ENCODE measurements around the gene ZBTB17.

The ZBTB17 gene

DNA sequence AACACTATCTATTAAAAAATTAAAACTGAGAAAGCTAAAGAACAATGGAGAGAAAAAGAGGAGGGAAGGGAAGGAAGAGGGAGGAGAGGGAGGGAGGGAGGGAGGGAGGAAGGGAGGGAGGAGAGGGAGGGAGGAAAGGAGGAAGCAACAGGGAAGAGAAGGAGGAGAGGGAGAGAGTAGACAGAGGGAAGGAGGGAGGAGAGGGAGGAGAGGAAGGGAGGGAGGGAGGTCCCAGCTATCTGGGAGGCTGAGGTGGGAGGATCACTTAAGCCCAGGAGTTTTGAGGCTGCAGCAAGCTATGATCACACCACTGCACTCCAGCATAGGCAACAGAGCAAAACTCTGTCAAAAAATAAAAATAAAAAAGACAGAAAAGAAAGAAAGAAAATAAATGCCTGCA, 16.5 kb downstream of the ZBTB17 start:
- no peak for DNase-seq

DNA sequence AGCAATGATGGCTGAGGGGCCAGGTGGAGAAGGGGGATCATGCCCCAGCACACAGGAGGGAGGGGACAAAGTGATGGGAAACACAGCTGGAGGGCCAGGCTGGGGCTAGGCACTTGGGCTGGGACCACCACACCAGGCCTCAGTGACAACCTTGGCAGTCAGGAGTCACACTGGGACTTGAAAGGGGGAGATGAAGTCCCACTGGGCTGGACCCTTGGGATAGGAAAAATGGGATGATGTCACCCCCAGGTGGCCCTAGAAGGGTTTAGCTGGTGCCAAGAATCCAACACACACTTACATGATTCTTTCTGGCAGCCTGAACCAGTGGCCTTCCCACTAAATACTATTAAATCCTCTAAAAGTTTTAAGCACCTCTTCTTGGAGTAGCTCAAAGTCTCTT, 17.1 kb downstream of the ZBTB17 start:
- DNase-seq: no peak

DNA sequence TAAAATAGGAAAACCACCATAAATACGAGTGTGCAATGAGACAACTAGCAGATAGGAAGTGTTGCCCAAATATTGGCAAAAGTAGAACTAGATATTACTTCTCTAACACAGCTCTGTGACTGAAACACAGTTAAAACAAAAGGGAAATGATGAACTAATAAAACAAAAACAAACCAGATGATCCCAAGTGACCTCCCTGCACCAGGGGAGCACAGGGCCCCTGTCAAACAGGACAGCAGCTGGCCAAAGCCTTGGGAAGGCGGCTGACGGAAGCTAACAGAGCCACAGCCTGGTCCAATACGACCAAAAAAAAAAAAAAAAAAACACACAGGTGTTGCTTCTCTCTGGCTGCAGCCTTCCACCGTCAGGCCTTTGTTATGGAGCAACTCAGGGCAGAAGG, 17.8 kb downstream of the ZBTB17 start:
- DNase-seq: no peak

DNA sequence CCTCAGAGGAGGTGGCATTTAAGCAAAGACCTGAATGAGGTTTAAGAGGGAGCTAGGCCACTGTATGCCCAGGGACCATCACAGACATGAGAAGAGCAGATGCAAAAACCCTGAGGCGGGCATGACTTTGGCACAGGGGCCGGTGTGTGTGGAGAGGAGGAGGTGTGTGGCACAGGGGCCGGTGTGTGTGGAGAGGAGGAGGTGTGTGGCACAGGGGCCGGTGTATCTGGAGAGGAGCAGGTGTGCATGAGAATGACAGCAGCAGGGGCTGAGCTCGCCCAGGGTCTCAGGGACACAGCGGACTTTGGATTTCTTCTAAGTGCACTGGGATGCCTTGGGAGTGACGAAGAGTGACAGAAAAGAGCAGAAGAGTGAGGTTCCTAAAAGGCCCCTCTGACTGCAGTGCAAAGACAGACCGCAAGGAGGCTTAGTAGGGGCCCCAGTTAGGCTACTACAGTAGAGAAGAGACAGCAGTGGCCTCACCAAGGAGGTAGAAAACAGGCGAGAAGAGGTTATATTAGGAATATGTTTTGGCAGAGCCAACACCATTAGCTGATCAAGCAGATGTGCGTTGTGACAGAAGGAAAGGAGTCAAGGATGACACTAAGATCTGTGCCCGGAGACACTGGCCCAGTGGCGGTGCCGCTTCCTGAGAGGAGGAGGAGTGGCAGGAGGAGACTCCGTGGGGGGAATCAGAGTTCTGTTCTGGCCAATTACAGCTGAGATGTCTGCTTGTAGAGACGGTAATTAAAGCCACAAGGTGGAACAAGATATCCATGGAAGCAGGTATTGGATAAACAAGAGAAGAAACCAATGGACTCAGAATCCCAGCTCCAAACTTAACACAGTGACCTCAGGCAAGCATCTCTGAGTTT, 18.4 kb downstream of the ZBTB17 start:
- DNase-seq: no peak

DNA sequence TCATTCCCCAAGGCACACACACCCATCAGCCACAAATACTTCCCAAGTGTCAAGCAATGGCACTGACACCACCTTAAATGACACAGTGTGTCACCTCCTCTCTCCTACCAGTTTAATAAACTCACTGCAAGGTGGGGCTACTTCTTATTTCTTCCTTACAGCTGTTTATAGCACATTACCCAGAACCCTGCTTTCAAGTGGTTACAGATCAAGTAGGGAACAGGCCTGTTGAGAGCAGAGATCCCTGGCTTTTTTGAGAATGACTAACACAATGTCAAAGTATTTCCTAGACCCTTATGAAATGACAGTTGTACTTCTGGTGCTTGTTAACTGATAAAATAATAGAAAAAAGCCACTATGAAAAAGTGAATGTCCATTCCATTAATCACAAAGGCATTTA, 19.8 kb downstream of the ZBTB17 start:
- DNase-seq: no peak

DNA sequence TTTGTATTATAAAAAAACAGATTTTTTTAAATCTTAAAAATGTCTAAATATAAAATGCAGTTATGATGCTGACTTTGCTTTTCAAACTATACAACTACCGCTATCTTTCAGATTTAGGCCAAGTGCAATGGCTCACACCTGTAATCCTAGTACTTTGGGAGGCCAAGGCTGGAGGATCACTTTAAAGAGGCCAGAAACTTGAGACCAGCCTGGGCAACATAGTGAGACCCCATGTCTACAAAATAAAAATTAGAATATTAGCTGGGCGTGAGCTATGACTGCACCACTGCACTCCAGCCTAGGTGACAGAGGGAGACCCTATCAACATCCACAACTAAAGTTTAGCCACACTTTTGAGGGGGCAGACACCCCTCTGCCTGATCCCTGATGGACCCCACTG, 20.3 kb downstream of the ZBTB17 start:
- DNase-seq: no peak

DNA sequence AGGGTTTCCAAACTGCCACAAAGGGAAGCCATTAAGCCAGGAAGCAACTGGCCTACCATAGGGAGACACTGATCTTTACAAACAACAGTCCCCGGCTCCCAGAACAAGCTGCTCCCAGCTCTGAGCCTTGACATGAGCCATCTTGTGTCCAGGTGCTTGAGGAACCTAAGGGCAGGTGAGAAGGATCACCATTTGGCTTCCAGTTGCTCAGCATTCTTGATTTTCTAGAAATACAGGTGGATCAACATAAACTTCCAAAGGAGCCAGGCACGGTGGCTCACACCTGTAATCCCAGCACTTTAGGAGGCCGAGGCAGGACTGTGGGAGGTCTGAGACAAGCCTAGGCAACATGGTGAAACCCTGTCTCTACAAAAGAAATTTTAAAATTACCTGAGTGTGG, 21.6 kb downstream of the ZBTB17 start:
- DNase-seq: no peak

DNA sequence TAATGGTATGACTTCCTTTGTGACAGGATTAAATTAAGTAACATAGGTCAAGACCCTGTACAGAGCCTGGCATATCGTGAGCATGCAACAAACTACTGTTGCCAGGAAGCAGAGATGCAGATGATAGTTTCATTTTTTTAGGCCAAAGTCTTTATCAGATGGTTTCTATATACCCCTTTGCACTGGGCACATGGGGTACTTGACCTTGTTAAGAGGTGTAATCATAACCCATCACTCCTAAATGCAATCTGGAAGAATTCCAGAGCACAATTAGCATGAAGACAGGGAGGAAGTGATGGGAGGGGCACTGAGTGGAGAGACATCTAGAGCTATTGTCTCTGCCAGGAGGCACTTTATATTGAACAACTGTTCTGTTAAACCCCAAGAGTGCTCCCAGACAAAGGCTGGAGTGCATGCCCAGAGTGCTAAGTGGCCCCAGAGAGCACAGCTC, 22.1 kb downstream of the ZBTB17 start:
- peak; percentile 75 for DNase-seq

DNA sequence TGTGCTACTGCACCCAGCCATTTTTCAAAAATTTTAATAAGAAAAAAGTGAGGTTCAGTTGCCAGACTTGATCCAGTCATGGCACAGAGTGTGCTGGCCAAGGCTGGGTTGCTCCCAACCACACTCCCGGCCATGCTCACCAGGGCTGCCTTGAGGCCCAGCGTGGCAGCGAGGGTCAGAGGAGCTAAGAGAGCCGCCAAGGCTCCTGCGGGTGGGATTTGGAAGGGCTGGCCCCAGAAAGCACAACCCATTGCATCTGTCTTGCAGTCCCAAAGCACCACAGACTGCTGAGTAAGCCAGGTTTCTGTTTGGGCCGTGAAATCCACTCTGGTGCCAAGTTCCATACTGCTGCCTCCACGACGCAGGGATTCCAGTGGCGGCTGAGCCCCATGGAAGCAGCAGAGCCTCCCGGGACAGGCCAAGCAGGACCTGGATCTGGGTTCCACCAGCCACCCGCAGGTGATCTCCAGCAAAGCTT, 22.6 kb downstream of the ZBTB17 start:
- no peak for DNase-seq

DNA sequence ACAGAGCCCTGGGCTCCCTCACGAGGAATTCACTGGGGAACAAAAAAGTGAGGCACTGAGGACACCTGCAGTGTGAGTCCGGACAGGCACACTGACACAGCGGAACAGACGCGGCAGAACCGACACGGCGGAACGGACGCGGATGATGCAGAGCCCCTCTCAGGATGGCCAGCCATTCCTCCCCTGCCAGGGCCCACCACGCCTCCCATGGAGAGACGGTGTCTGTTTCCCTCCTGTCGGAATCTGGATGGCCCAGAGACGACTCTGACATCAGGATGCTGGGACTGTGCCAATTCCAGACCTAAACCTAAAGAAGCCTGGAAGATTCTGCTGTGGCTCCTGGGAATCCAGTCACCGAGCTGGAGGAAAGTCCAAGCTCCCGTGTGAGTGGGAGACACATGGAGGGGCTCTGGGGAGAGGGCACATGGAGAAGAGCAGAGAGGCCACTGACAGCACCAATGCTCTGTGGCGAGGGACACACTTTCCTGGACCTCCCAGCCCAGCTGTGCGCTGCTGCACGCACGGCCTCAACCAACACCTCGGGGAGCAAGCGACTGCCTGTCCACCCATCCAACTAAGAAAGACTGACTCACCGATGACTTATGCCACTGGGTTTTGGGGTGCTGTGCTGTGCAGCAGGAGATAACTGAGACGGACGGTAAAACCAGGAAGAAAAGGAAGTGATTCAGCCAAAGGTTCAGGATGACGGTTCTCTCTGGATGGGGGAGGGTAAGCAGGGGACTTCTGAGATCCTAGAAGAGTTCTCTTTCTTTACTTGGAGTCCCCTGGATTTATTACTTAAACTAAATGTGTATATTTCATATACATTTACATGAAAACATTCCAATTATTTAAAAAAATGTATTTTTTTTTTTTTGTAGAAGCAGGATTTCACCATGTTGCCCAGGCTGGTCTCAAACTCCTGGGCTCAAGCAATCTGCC, 23.3 kb downstream of the ZBTB17 start:
- DNase-seq: no peak

DNA sequence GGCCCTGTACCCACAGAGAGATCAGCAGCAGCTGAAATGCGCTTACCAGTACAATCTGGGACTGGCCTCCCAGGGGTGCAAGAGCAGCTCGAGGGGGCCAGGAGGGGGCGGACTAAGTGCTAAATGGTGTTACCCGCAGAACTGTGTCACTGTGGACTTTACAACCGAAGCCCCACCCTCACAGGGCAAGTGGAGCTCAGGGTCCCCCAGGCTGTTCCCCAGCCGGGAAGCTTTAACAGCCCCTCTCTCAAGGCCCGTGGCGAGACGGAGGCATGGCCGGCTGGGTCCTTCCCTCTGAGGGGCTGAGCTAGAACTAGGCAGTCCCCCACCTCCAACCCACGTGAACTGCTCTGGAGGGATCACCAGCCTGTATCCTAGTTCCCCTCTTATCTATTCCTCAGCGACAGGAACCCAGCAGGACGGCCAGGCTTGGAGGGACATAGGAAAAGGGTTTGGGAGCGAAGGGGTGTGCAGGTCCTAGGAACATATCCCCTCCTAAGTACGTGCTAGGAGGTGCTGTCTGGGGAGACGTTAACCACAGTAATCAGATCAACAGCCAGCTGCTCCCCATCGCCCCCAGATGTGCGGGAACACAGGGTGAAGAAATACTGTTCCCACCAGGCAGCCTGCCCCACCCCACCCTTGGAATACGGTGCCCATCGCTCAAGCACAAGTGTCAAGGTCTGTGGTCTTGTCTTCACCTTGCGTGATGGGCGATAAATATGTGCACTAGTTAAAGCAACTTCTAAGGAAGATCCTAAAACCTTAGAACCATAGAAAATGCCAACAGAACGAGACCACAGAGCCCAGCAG, 24.4 kb downstream of the ZBTB17 start:
- no peak for DNase-seq

DNA sequence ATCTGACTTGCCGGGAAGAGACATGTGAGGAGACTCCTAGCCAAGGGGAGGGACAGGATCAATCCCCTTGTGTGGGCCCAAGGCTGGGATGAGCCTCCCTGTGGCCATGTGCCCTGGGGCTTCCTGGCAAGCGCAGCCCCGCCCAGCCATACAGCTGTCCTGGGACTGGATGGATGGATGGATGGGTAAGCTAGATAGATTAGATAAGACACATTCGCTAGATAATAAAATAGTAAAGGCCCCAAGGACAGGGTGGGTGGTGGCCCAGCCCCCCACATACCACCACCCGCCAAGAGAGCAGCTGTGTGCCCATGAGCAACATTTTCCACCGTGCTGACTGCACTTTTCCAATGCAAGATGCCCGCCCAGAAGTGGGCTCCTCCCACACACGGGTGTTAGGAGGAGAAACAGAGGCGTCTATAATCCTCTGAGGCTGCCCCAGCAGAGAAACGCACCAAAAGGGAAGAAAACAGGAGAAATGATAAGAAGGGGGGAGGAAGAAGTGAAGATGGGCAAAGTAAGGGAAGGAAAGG, 25.1 kb downstream of the ZBTB17 start:
- no peak for DNase-seq

DNA sequence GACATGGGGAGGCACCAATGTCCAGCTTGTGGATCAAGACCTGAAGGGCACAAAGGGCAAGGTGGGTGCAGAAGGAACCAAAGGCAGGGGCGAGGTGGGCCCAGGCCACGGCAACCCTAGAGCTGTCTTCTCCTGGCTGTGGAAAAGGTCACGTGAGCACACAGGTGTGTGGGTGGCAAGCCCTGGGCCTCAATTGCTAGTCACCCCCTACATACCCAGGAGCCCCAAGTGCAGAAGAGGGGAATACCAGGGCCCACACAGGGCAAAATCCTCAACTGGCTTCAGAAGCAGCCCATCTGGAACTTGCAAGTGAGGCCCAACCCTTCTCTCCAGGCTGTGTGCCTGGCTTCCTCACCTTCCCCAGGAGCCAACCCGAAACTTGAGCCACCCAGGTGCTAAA, 25.6 kb downstream of the ZBTB17 start:
- DNase-seq: no peak

DNA sequence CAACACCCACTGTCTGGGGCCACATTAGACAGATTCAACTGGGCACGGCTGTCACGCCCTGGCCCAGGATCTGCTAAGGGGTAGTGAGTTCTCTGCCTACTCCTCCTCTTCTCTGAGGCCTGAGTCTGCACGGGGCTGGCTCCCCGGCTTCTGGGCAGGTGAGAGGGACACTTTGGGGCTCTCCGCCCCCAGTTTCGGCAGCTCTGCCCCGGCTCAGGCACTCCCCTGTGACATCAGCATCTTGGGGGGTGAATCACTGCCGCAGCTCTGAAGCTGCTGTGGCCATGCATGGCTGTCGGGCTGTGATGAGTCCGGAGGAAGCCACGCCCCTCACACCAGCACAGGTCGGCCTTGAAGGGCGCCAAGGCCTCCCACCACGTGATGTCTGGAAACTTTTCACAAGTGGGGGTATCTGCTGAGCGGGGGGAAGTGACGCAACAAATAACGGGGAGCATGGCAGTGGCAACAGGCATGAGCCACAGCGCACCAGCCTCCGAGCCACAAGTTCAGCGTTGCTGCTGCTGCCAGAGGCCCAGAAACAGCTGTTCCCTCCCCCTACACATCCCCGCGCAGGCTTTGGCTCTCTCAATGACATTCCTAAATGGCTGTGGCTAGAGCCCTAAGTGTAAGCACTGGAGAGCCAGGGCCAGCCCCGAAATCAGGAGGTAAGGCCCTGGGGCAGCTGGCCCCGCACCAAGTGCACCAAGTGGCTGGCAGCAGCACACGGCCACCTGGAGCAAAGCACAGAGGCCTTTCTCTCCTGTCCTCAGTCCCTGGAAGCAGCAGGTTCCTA, 26.3 kb downstream of the ZBTB17 start:
- no peak for DNase-seq

DNA sequence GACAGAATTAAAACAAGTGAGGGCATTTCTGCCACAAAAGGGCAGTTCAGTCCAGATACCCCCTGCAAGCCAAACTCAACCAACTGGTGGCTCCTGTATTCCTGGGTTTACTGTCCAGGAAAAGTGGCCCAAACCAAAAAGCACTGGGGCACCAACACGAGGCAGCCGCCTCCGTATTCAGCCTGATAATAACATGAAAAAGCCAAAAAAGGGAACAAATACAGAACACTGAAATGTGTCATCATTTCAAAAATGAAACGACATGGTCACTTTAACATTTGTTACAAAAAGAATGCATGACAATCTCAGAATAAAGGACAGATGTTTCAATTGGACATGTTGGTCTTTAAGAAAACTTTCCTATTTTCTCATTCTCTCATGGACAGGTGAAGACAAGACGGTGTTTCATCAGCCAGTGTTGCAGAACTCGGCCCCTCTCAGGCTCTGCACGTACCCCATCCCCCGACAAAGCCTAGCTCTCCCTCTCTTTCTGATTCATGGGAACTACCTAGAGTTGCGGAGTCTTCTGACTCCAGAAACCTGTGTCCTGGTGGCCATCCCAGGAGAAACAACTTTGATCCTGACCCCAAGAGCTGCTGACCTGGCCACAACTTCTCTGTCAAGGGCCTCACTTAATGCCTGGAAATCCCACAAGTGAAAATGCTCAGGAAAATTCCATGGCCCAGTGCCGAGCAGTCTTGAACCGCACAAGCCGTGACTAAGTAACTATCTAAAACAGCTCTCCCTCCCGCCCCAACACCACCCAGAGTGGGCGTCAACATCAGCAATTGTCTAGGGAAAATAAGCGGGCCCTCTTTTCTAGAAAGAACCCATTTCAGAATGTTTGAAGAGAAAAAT, 27.1 kb downstream of the ZBTB17 start:
- no peak for DNase-seq

DNA sequence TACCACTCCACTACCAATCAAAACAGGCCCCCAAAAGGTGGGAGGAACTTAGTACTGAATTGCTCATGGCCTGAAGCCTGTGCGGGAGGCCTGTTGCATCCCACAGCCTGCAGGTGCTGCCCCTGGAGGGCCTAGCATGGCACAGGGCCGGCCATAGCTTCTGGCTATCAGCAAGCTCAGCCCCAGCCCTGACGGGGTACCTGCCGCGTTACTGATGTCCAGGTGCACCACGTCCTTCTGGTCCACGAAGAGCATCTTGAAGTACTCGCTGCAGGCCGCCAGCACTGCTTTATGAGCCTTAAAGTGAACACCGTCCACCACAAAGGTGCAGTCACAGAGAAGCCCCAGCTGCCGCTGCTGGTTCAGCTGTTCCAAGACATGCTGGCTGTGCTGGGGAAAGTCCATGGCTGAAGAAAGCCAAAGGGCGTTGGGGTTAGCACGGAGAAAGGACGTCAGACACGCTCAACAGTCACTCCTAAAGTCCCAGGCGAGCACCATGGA, 27.8 kb downstream of the ZBTB17 start:
- DNase-seq: no peak

DNA sequence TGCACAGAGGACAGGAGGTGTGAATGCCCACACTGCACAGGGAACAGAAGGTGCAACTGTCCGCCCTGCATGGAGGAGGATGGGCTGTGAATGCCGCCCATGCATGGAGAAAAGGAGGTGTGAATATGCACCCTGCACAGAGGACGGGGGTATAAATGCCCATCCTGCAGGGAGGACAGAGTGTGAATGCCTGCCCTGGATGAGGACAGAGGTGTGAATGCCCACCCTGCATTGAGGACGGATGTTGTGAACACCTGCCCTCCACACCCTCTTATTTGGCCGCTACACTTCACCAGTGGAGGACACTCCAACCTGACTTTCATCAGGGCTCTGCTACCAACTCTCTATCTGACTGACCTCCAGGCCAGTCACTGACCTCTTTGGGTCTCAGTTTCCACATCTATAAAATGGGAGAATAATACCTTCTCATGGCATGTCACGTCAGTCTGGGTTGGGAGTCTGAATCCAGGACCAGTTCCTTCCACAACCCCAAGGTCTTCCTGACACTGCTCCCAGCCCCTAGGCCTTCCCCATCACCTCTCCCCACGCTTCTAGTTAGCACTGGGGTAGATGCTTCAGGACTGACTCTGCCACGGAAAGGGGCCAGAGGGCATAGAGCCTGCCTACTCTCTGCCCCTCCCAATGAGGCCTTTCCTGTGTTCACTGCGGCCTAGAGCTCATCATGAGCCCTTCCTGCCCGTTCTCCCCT, 28.4 kb downstream of the ZBTB17 start:
- DNase-seq: no peak

DNA sequence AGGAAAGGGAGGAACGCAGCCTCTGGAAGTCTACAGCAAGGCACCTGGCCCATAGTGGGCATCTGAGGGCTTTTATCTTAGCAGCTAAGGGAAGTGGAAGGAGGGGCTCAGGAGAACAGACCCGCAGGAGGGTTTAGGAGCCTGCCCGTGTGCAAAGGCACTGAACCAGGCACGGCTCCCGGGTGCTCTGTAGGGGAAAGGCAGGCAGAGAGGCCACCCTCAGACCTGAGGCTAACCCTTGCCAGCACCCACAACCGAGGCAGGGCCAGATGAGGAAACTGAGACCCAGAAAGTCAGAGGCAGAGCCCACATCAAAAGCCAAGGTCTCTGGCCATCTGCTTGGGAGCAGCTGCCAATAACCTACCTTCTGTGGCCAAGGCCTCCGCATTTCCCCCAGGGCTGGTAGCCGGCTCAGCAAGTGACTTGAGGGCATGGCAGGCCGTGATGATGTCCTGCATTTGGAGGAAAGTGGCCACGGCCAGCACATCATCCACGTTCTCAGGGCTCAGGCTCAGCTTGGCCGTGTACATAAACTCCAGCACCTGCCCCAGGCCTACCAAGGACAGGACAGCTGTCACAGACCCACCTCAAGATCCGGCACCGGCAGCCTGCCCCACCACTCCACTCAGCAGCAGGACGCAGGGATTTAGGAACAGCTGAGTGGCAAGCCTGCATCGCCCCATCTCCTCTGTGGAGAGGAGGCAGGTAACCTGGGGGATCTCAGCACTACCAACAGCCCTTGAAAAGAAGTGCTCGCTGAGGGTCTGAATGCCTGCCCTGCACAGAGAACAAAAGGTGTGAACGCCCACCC, 29.1 kb downstream of the ZBTB17 start:
- DNase-seq: no peak
